Spleen (tissue), 11 donors: ENCODE results near the gene GPR27. TPM values are rescaled to one million over a fixed set of nuclear protein-coding genes. Genes with fewer than 3 reads are reported as not detected.

ENCODE experiments used
- DNase-seq: peaks from one replicate; pipeline ENCODE4 v3.0.0-alpha.2; 2020
- H3K27ac ChIP-seq, 8 donors: fragments of 200-600 bp; sonication (generic) in 7 of 8; 1 replicate in 4 of 8; 2 replicates in 4 of 8; pipeline versions ENCODE4 v1.5.0 to v1.8.0; 2016 to 2021; ENCODE audit warnings: inconsistent platforms in 4 of 8, mild to moderate bottlenecking in 4 of 8, moderate library complexity in 1 of 8
- H3K27me3 ChIP-seq, 7 donors: fragments of 200-600 bp; sonication (generic) in 6 of 7; replicated peaks in 1 of 7; 1 replicate in 4 of 7; 2 replicates in 3 of 7; pipeline versions ENCODE4 v1.5.0 to v1.8.0; 2016 to 2021; ENCODE audit warnings: inconsistent platforms in 3 of 7, mild to moderate bottlenecking in 1 of 7
- H3K36me3 ChIP-seq, 6 donors: fragments of 200-600 bp; sonication (generic) in 5 of 6; 1 replicate in 4 of 6; 2 replicates in 2 of 6; pipeline versions ENCODE4 v1.5.0 to v1.8.0; 2016 to 2021; ENCODE audit warnings: inconsistent platforms in 2 of 6
- H3K4me1 ChIP-seq, 6 donors: fragments of 200-600 bp; sonication (generic) in 5 of 6; 1 replicate in 3 of 6; 2 replicates in 3 of 6; pipeline versions ENCODE4 v1.5.0 to v1.8.0; 2016 to 2021; ENCODE audit warnings: inconsistent platforms in 3 of 6
- H3K4me3 ChIP-seq, 8 donors: fragments of 200-600 bp; sonication (generic) in 7 of 8; 1 replicate in 4 of 8; 2 replicates in 4 of 8; pipeline versions ENCODE4 v1.5.0 to v1.8.0; 2016 to 2021; ENCODE audit warnings: inconsistent platforms in 4 of 8, mild to moderate bottlenecking in 4 of 8, moderate library complexity in 2 of 8
- H3K9me3 ChIP-seq, 8 donors: fragments of 200-600 bp; sonication (generic) in 7 of 8; 1 replicate in 4 of 8; 2 replicates in 4 of 8; pipeline versions ENCODE4 v1.5.0 to v1.8.0; 2016 to 2021; ENCODE audit warnings: inconsistent platforms in 4 of 8
- CTCF ChIP-seq, 11 experiments: fragments of 200-600 bp in 7 of 11; fragments of 450-650 bp in 4 of 11; sonication (generic) in 4 of 11; IDR thresholded peaks in 8 of 11; conservative IDR thresholded peaks in 3 of 11; 1 replicate in 7 of 11; 2 replicates in 4 of 11; pipeline versions ENCODE4 v1.4.0 to v1.8.0; 2016 to 2021; ENCODE audit warnings: antibody characterized with exemption in 11 of 11, inconsistent platforms in 4 of 11, mild to moderate bottlenecking in 1 of 11
- POLR2A ChIP-seq, 3 donors: fragments of 450-650 bp; IDR thresholded peaks; one replicate each; pipeline ENCODE4 v1.5.1; 2017; ENCODE audit warnings: antibody characterized with exemption in 3 of 3, mild to moderate bottlenecking in 1 of 3
- POLR2AphosphoS5 ChIP-seq, 3 donors: sonication (generic); formaldehyde crosslinking; IDR thresholded peaks; one replicate each; pipeline ENCODE4 v1.5.1; 2017; ENCODE audit warnings: antibody characterized with exemption in 3 of 3
- WGBS, 5 donors: extraction: QIAGEN DNeasy Blood & Tissue Kit in 3 of 5; methylation state at CpG; one replicate each; pipeline versions ENCODE4 v1.1.5 to v1.1.7; 2013 to 2018; 5-methylcytosine and 5-hydroxymethylcytosine counted together
- intact Hi-C: fragments of 100-400 bp; cut with DNase I; formaldehyde crosslinking; loops from one replicate; pipeline ENCODE4 v1.15.0; 2023; ENCODE audit warnings: low total_unique reads
- polyA plus RNA-seq, 3 donors: library from polyadenylated mRNA; stranded (reverse); fragments of 200-250 nt; gene quantifications; one replicate each; pipeline ENCODE4 v1.2.1, GENCODE V29; 2013
- total RNA-seq, 7 donors: library from RNA; depleted of rRNA in 3 of 7; stranded (reverse); fragments of >200 nt in 3 of 7; fragmentation: NEBNext Ultra II Directional in 4 of 7; extraction: Animal tissue kit (Norgen Biotek cat#: 25700) in 4 of 7; gene quantifications; one replicate each; pipeline versions ENCODE4 v1.1.0 to v1.2.1, GENCODE V29; 2016 to 2021
- donor health status: healthy with polysubstance abuse.
- donor health status: DM: no; HTN: no; CAD: no; lungs with moderate emphysema.
- donor health status: DM: no; HTN: no; CAD: no.
- donor health status: Bipolar disorder and iron deficiency.
- donor health status: healthy.
- donor health status: DM: no; HTN: no; CAD: no.
- donor health status: DM: yes; HTN: yes; CAD: no.

Gene GPR27
- total and polyA plus RNA-seq, 10 donors, result 0.37 to 15.3 (median 6.6) TPM

- intact Hi-C loops, result no loop called here
- no peak for DNase-seq
- Histone ChIP-seq H3K27me3 (peaks cover 0 to 69% (median 38%) of the 10 kb centered on the region in 7 donors), H3K36me3 (peaks cover 0 to 3% (median 0%) of the 10 kb centered on the region in 6 donors), H3K9me3 (no peaks in the 10 kb centered on the region), H3K4me1 (peaks cover 0 to 36% (median 0%) of the 10 kb centered on the region in 6 donors), H3K4me3 (peak overlapping the region in 1 of 8 donors; percentile 36), H3K27ac (peak overlapping the region in 5 of 8 donors; percentile 67 to 83 (median 76))
- 59 to 82% (median 66%) methylated on average over 3 of the region's 3 CpGs for WGBS, 5 donors
- no peak for TF ChIP-seq CTCF (IDR thresholded peaks at IDR 0.05 in 8 of 11, conservative IDR thresholded peaks at IDR 0.05 in 3 of 11)
- no peak for TF ChIP-seq POLR2AphosphoS5 (IDR thresholded peaks at IDR 0.05)
- TF ChIP-seq POLR2A (IDR thresholded peaks at IDR 0.05), result no peak
Measured at GRCh38 chr3:71778353-71778752, 24.7 kb downstream of the GPR27 start.

GRCh38 chr3:71779674-71780377 is 26.2 kb downstream of the GPR27 start:
- 29 to 51% (median 44%) methylated on average over 6 of the region's 6 CpGs for WGBS, 5 donors
- intact Hi-C loops, result no loop called here
- Histone ChIP-seq H3K9me3 (no peaks in the 10 kb centered on the region), H3K4me1 (peaks cover 7 to 47% (median 9%) of the 10 kb centered on the region in 6 donors), H3K27me3 (peaks cover 0 to 84% (median 52%) of the 10 kb centered on the region in 7 donors), H3K27ac (peak overlapping the region in 6 of 8 donors; percentile 61 to 83 (median 75)), H3K4me3 (peak overlapping the region in 1 of 8 donors; percentile 36), H3K36me3 (no peaks in the 10 kb centered on the region)
- TF ChIP-seq POLR2A (IDR thresholded peaks at IDR 0.05) (no peak), CTCF (IDR thresholded peaks at IDR 0.05 in 8 of 11, conservative IDR thresholded peaks at IDR 0.05 in 3 of 11) (no peak), POLR2AphosphoS5 (IDR thresholded peaks at IDR 0.05) (peak in 1 of 3 donors; percentile 48)
- DNase-seq, result no peak

- Histone ChIP-seq H3K27me3 (peaks cover 0 to 90% (median 58%) of the 10 kb centered on the region in 7 donors), H3K27ac (peak overlapping the region in 5 of 8 donors; percentile 67 to 83 (median 76)), H3K36me3 (no peaks in the 10 kb centered on the region), H3K9me3 (no peaks in the 10 kb centered on the region), H3K4me3 (peak overlapping the region in 1 of 8 donors; percentile 36), H3K4me1 (peaks cover 10 to 52% (median 12%) of the 10 kb centered on the region in 6 donors)
- no peak for TF ChIP-seq CTCF (IDR thresholded peaks at IDR 0.05 in 8 of 11, conservative IDR thresholded peaks at IDR 0.05 in 3 of 11)
- TF ChIP-seq POLR2A (IDR thresholded peaks at IDR 0.05), result no peak
- TF ChIP-seq POLR2AphosphoS5 (IDR thresholded peaks at IDR 0.05), result no peak
- DNase-seq, result no peak
- 51 to 75% (median 67%) methylated on average over 4 of the region's 4 CpGs for WGBS, 5 donors
- intact Hi-C loops, result no loop called here
Measured at GRCh38 chr3:71780430-71780829, 26.8 kb downstream of the GPR27 start.

- Histone ChIP-seq H3K27ac (peak overlapping the region in 5 of 8 donors; percentile 62 to 88 (median 85)), H3K4me3 (peak overlapping the region in 3 of 8 donors; percentile 8 to 69 (median 47)), H3K9me3 (no peaks in the 10 kb centered on the region), H3K4me1 (peaks cover 10 to 56% (median 19%) of the 10 kb centered on the region in 6 donors), H3K27me3 (peaks cover 0 to 91% (median 65%) of the 10 kb centered on the region in 7 donors), H3K36me3 (no peaks in the 10 kb centered on the region)
- whole genome bisulfite sequencing, 5 donors, result 52 to 67% (median 59%) methylated on average over 1 of the region's 1 CpG
- intact Hi-C loops, result no loop called here
- TF ChIP-seq CTCF (IDR thresholded peaks at IDR 0.05 in 8 of 11, conservative IDR thresholded peaks at IDR 0.05 in 3 of 11), result no peak
- no peak for TF ChIP-seq POLR2AphosphoS5 (IDR thresholded peaks at IDR 0.05)
- TF ChIP-seq POLR2A (IDR thresholded peaks at IDR 0.05), result no peak
- DNase-seq, result no peak
Measured at GRCh38 chr3:71783152-71783551, 29.5 kb downstream of the GPR27 start.
